ENCODE measurements around the gene E2F7.

GRCh38 chr12:76980196-76980595 lies 85.2 kb downstream of the E2F7 start:
- TF ChIP-seq POLR2AphosphoS5 (IDR thresholded peaks at IDR 0.05; ENCODE audit: low read depth, low read length) (no peak), POLR2A (IDR thresholded peaks at IDR 0.05; ENCODE audit: low read depth, low read length) (no peak), TAF1 (IDR thresholded peaks at IDR 0.05; ENCODE audit: borderline replicate concordance, low read depth, low read length) (no peak)

Data from GM12892 (cell line).